Measurements from ENCODE around the gene PRMT1. TPM values are rescaled to one million over a fixed set of nuclear protein-coding genes. Genes with fewer than 3 reads are reported as not detected.

The PRMT1 gene
- polyA plus RNA-seq, 3 donors = 60.1 to 94.4 (median 74.3) TPM

DNA sequence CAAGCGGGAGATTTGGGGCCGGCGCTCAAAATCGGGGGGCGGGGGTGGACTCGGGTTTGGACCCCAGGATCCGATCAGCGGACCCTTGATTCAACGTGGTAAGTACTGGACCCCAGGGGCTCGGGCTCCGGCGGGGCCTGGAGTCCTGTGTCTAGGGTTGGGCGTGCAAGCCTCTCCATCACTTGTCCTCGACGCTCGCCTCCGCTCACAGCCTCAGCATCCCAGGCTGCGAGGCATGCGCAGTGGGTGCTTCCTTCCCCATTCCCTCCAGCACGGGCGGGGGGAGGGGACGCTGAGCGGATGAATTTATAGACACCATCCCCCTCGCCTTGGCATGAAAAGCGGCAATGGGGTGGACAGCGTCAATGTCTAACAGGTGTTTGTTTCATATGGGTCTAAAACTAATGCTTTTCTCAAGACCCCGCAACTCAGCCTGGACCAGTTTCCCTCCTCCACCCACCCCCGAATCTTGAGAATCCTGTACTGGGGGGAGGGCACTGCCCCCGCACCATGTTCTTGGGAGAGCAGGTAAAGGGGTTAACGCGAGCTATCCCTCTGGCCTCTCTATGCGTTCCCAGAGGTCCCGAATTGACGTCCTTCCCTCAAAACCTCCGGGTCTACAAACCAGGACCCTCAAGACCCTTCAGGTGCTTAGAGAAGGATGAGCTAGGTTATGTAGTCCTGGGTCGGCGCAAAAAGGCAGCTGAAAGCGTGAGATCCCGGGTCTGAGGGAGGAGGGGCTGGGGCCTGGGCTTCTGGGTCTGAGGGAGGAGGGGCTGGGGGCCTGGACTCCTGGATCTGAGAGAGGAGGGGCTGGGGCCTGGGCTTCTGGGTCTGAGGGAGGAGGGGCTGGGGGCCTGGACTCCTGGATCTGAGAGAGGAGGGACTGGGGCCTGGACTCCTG, 14.4 kb downstream of the PRMT1 start:
- H3K9ac ChIP-seq (ENCODE audit: insufficient read depth, low read length, poor library complexity, severe bottlenecking) = peak overlapping the region; percentile 21
- WGBS (ENCODE audit: insufficient coverage) = 24% methylated on average over 20 of the region's 39 CpGs
- peak overlapping the region; percentile 67 for H3K4me2 ChIP-seq (replicated peaks; ENCODE audit: extremely low read depth, low read length, poor library complexity, severe bottlenecking)

DNA sequence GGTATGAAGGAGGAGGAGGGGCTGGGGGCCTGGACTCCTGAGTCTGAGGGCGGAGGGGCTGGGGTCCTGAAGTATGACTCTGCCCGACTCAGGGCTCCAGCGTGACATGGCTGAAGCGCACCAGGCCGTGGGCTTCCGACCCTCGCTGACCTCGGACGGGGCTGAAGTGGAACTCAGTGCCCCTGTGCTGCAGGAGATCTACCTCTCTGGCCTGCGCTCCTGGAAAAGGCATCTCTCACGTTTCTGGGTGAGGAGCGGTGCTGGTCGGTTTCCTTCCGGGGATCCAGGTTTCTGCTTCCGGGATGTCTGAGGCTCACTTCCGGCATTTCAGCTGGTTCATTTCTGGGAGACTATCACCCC, 15.1 kb downstream of the PRMT1 start:
- 91% methylated on average over 16 of the region's 16 CpGs for WGBS (ENCODE audit: insufficient coverage)
- intact Hi-C loops (cut with micrococcal nuclease) = no loop called here

More for the DNA sequence above, 14.4 kb downstream of the PRMT1 start:
- no peak for DNase-seq
- Mint-ChIP-seq H3K4me1 (peaks cover 37% of the 10 kb centered on the region), H3K27me3 (ENCODE audit: low read depth in 3 of 3) (peaks cover 52 to 53% (median 53%) of the 10 kb centered on the region in 3 donors), H3K36me3 (peaks cover 29 to 30% of the 10 kb centered on the region in 2 donors), H3K4me3 (peak overlapping the region; percentile 72 to 93), H3K27ac (no peak overlapping the region), H3K9me3 (peaks cover 0 to 19% (median 8%) of the 10 kb centered on the region in 7 donors)
- Histone ChIP-seq H3K79me2 (ENCODE audit: insufficient read depth, low read length) (no peaks in the 10 kb centered on the region), H3K4me1 (ENCODE audit: control insufficient read depth in 1 of 2, insufficient read depth in 2 of 2, low read length in 2 of 2) (peaks cover 29 to 34% of the 10 kb centered on the region in 2 donors), H3K9me3 (replicated peaks in 1 of 2; ENCODE audit: control insufficient read depth in 1 of 2, insufficient read depth in 1 of 2, low read length in 2 of 2) (peaks cover 0 to 11% of the 10 kb centered on the region in 2 donors), H3K27me3 (ENCODE audit: control insufficient read depth in 2 of 2, insufficient read depth in 2 of 2, low read length in 2 of 2) (peaks cover 17 to 42% of the 10 kb centered on the region in 2 donors), H2AFZ (ENCODE audit: insufficient read depth, low read depth, low read length, poor library complexity, severe bottlenecking) (peak overlapping the region; percentile 65), H3K27ac (ENCODE audit: low read depth in 1 of 2, low read length in 2 of 2) (no peak overlapping the region), H3K4me3 (replicated peaks in 1 of 3; ENCODE audit: low read depth in 2 of 3, low read length in 3 of 3) (peak overlapping the region in 1 of 3 experiments; percentile 63), H3K36me3 (replicated peaks in 1 of 2; ENCODE audit: control insufficient read depth in 1 of 2, insufficient read depth in 2 of 2, low read length in 2 of 2) (no peaks in the 10 kb centered on the region), H4K20me1 (ENCODE audit: insufficient read depth, low read length) (peaks cover 5% of the 10 kb centered on the region)
- TF ChIP-seq, protein P1, sequence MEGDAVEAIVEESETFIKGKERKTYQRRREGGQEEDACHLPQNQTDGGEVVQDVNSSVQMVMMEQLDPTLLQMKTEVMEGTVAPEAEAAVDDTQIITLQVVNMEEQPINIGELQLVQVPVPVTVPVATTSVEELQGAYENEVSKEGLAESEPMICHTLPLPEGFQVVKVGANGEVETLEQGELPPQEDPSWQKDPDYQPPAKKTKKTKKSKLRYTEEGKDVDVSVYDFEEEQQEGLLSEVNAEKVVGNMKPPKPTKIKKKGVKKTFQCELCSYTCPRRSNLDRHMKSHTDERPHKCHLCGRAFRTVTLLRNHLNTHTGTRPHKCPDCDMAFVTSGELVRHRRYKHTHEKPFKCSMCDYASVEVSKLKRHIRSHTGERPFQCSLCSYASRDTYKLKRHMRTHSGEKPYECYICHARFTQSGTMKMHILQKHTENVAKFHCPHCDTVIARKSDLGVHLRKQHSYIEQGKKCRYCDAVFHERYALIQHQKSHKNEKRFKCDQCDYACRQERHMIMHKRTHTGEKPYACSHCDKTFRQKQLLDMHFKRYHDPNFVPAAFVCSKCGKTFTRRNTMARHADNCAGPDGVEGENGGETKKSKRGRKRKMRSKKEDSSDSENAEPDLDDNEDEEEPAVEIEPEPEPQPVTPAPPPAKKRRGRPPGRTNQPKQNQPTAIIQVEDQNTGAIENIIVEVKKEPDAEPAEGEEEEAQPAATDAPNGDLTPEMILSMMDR (IDR thresholded peaks at IDR 0.05) = no peak
- intact Hi-C loops (cut with micrococcal nuclease) = no loop called here

More for the DNA sequence above, 15.1 kb downstream of the PRMT1 start:
- Histone ChIP-seq H2AFZ (ENCODE audit: insufficient read depth, low read depth, low read length, poor library complexity, severe bottlenecking) (no peak overlapping the region), H3K9me3 (replicated peaks in 1 of 2; ENCODE audit: control insufficient read depth in 1 of 2, insufficient read depth in 1 of 2, low read length in 2 of 2) (peaks cover 0 to 11% of the 10 kb centered on the region in 2 donors), H3K27me3 (ENCODE audit: control insufficient read depth in 2 of 2, insufficient read depth in 2 of 2, low read length in 2 of 2) (peaks cover 17 to 42% of the 10 kb centered on the region in 2 donors), H3K4me2 (replicated peaks; ENCODE audit: extremely low read depth, low read length, poor library complexity, severe bottlenecking) (no peak overlapping the region), H3K9ac (ENCODE audit: insufficient read depth, low read length, poor library complexity, severe bottlenecking) (no peak overlapping the region), H3K4me1 (ENCODE audit: control insufficient read depth in 1 of 2, insufficient read depth in 2 of 2, low read length in 2 of 2) (peaks cover 29 to 33% of the 10 kb centered on the region in 2 donors), H3K79me2 (ENCODE audit: insufficient read depth, low read length) (no peaks in the 10 kb centered on the region), H3K36me3 (replicated peaks in 1 of 2; ENCODE audit: control insufficient read depth in 1 of 2, insufficient read depth in 2 of 2, low read length in 2 of 2) (no peaks in the 10 kb centered on the region), H4K20me1 (ENCODE audit: insufficient read depth, low read length) (peaks cover 5% of the 10 kb centered on the region), H3K27ac (ENCODE audit: low read depth in 1 of 2, low read length in 2 of 2) (no peak overlapping the region), H3K4me3 (replicated peaks in 1 of 3; ENCODE audit: low read depth in 2 of 3, low read length in 3 of 3) (no peak overlapping the region)
- Mint-ChIP-seq H3K36me3 (peaks cover 26% of the 10 kb centered on the region in 2 donors), H3K9me3 (peaks cover 0 to 19% (median 8%) of the 10 kb centered on the region in 7 donors), H3K4me3 (peak overlapping the region in 1 of 2 donors; percentile 68), H3K27ac (no peak overlapping the region), H3K27me3 (ENCODE audit: low read depth in 3 of 3) (peaks cover 53 to 55% (median 54%) of the 10 kb centered on the region in 3 donors), H3K4me1 (peaks cover 34% of the 10 kb centered on the region)
- TF ChIP-seq, protein P1 (IDR thresholded peaks at IDR 0.05) = no peak
- no peak for DNase-seq
